ENCODE measurements around the gene DAG1. TPM values are rescaled to one million over a fixed set of nuclear protein-coding genes. Genes with fewer than 3 reads are reported as not detected.

Gene DAG1
- total RNA-seq, 3 donors from 2014 or later (not counting 1 experiment from before 2014, with no cell fraction given): 9.6 to 22.4 (median 20.6) TPM

DNA sequence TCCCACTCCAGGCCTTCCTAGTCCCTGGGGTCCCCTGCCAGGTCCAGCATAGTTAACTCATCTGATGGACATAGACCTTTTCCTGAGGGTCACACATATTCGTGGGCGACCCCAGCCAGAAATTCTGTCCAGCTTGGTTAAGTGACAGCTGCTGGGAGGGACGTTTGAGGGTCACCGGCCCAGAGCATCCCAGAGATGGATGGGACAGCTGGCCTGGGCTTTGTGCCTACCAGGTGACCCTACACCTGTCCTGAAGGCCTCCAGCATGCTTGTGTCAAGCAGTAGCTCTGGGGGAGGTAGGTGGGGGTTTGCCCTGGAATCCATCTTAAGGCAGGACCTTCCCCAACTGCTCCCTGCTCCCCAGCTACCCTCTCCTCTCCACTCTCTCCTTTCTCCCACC is 9.1 kb upstream of the DAG1 start:
- TF ChIP-seq, protein P1, sequence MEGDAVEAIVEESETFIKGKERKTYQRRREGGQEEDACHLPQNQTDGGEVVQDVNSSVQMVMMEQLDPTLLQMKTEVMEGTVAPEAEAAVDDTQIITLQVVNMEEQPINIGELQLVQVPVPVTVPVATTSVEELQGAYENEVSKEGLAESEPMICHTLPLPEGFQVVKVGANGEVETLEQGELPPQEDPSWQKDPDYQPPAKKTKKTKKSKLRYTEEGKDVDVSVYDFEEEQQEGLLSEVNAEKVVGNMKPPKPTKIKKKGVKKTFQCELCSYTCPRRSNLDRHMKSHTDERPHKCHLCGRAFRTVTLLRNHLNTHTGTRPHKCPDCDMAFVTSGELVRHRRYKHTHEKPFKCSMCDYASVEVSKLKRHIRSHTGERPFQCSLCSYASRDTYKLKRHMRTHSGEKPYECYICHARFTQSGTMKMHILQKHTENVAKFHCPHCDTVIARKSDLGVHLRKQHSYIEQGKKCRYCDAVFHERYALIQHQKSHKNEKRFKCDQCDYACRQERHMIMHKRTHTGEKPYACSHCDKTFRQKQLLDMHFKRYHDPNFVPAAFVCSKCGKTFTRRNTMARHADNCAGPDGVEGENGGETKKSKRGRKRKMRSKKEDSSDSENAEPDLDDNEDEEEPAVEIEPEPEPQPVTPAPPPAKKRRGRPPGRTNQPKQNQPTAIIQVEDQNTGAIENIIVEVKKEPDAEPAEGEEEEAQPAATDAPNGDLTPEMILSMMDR (IDR thresholded peaks at IDR 0.05): no peak
- no peak overlapping the region for H3K4me3 Mint-ChIP-seq
- no peaks in the 10 kb centered on the region for H3K4me1 Mint-ChIP-seq
- H3K27ac ChIP-seq (ENCODE audit: low read length): no peak overlapping the region
- H3K4me3 ChIP-seq (ENCODE audit: low read length): no peak overlapping the region
- H3K36me3 Mint-ChIP-seq: no peaks in the 10 kb centered on the region
- ATAC-seq: no peak
- H3K9me3 Mint-ChIP-seq: no peaks in the 10 kb centered on the region
- no peaks in the 10 kb centered on the region for H3K36me3 ChIP-seq (ENCODE audit: control insufficient read depth, insufficient read depth, low read length)
- 79% methylated on average over 4 of the region's 4 CpGs for WGBS (ENCODE audit: insufficient coverage)
- H3K4me1 ChIP-seq (ENCODE audit: control insufficient read depth, insufficient read depth, low read length): no peaks in the 10 kb centered on the region
- H3K9me3 ChIP-seq (ENCODE audit: control insufficient read depth, insufficient read depth, low read length): no peaks in the 10 kb centered on the region
- H3K27me3 ChIP-seq (ENCODE audit: control insufficient read depth, insufficient read depth, low read length): no peaks in the 10 kb centered on the region
- DNase-seq: no peak
- no peaks in the 10 kb centered on the region for H3K27me3 Mint-ChIP-seq (ENCODE audit: low read depth in 2 of 2)
- H3K27ac Mint-ChIP-seq: no peak overlapping the region
- intact Hi-C loops (cut with micrococcal nuclease): no loop called here

DNA sequence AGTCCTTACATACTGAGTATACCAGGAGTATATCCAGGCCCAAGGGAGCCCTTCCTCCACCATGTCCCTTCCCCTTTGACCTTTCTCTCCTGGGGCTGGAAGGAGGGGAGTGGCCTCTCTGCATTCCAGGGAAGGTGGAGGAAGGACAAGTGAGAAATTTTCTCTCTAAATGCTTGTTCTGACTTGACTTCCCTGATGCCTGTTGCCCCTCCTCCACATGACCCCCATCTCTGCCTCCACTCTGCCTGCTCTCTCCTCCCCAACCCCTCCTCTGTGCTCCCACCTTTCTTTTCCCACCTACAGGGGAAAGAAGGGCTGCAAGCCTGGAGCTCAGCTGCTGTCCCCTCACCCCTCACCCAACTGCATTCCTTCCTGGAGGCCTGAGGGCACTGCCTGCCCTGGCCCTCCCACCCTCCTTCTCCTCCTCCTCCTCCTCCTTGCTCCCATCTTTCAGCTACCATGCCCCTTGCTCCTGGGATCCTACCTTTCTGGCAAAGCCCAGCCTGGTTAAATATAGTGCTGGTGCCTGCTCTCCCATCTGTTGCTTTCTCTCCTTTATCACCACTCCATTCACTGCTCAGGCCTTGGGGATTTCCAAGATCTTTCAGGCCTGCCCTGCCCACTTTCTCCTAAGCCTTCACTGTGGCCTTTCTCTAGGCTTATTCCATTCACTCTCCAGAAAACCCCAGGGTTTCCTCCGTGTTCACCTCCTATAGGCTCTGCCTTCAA is 8.5 kb upstream of the DAG1 start:
- Mint-ChIP-seq H3K36me3 (no peaks in the 10 kb centered on the region), H3K4me1 (no peaks in the 10 kb centered on the region), H3K9me3 (no peaks in the 10 kb centered on the region), H3K4me3 (no peak overlapping the region), H3K27ac (no peak overlapping the region), H3K27me3 (ENCODE audit: low read depth in 2 of 2) (no peaks in the 10 kb centered on the region)
- ATAC-seq (no peak), DNase-seq (no peak)
- 92% methylated on average over 1 of the region's 1 CpG for WGBS (ENCODE audit: insufficient coverage)
- Histone ChIP-seq H3K4me3 (ENCODE audit: low read length) (no peak overlapping the region), H3K36me3 (ENCODE audit: control insufficient read depth, insufficient read depth, low read length) (no peaks in the 10 kb centered on the region), H3K9me3 (ENCODE audit: control insufficient read depth, insufficient read depth, low read length) (no peaks in the 10 kb centered on the region), H3K27me3 (ENCODE audit: control insufficient read depth, insufficient read depth, low read length) (no peaks in the 10 kb centered on the region), H3K4me1 (ENCODE audit: control insufficient read depth, insufficient read depth, low read length) (no peaks in the 10 kb centered on the region), H3K27ac (ENCODE audit: low read length) (no peak overlapping the region)
- intact Hi-C loops (cut with micrococcal nuclease): no loop called here
- TF ChIP-seq, protein P1 (IDR thresholded peaks at IDR 0.05): no peak

DNA sequence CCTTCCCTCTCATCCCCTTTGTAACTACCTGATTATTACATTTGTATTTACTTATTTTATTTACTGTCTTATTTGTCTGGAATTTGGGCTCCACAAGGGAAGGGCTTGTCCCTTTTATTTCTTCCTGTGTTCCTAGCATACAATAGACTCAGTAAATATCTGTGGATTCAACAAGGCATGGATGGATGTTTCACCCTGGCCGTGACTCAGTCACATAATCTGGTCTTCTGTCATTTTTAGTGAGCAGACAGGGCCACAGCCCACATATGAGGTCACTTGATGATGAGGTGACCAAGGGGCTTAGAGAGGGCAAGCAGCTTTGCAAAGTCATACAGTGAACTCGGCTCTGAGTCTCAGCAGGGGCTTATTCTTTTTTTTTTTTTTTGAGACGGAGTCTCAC is 7.8 kb upstream of the DAG1 start:
- Mint-ChIP-seq H3K36me3 (no peaks in the 10 kb centered on the region), H3K4me3 (no peak overlapping the region), H3K9me3 (no peaks in the 10 kb centered on the region), H3K27ac (no peak overlapping the region), H3K27me3 (ENCODE audit: low read depth in 2 of 2) (no peaks in the 10 kb centered on the region), H3K4me1 (no peaks in the 10 kb centered on the region)
- Histone ChIP-seq H3K27ac (ENCODE audit: low read length) (no peak overlapping the region), H3K36me3 (ENCODE audit: control insufficient read depth, insufficient read depth, low read length) (no peaks in the 10 kb centered on the region), H3K27me3 (ENCODE audit: control insufficient read depth, insufficient read depth, low read length) (no peaks in the 10 kb centered on the region), H3K9me3 (ENCODE audit: control insufficient read depth, insufficient read depth, low read length) (no peaks in the 10 kb centered on the region), H3K4me1 (ENCODE audit: control insufficient read depth, insufficient read depth, low read length) (no peaks in the 10 kb centered on the region), H3K4me3 (ENCODE audit: low read length) (no peak overlapping the region)
- intact Hi-C loops (cut with micrococcal nuclease): no loop called here
- WGBS (ENCODE audit: insufficient coverage): 81% methylated on average over 3 of the region's 3 CpGs
- TF ChIP-seq, protein P1 (IDR thresholded peaks at IDR 0.05): no peak
- ATAC-seq: no peak
- no peak for DNase-seq
